ENCODE data around the gene MASTL.
A peak's percentile ranks its signal among the peaks of the same experiment; 100 is the strongest.
"Not testable (repeated sequence)": the region's sequence is repeated elsewhere in the genome, so short reads cannot be mapped to it uniquely, and the experiment has no call there.

MASTL gene

GRCh38 chr10:27153845-27154193, 1.3 kb upstream of the MASTL start:
- Histone ChIP-seq H3K27ac (ENCODE audit: extremely low read depth, low read depth, low read length) (peak overlapping the region; percentile 92), H3K9me3 (ENCODE audit: control insufficient read depth, insufficient read depth, low read depth, low read length) (no peaks in the 10 kb centered on the region), H3K36me3 (ENCODE audit: control insufficient read depth in 2 of 2, insufficient read depth in 1 of 2, low read length in 2 of 2) (peaks cover 14 to 22% of the 10 kb centered on the region in 2 experiments), H3K4me1 (ENCODE audit: control insufficient read depth, insufficient read depth, low read length) (peaks cover 6% of the 10 kb centered on the region; the same call in 1 of the 2 replicates), H3K4me3 (ENCODE audit: low read depth, low read length) (peak overlapping the region; percentile 94)
- ChIA-PET POLR2A (interaction anchor here (0.7 to 1.7 kb wide), 13 partner anchors 8 to 1026 kb away, joined by 3 to 21 read pairs (median 4); partner anchors contain the start of gene ACBD5), CTCF (interaction anchor here (0.6 to 1.0 kb wide), 5 partner anchors 16 to 283 kb away, joined by 4 to 7 read pairs (median 5); no protein-coding TSS in a partner anchor)
- TF ChIP-seq KLF16 (tag by site-specific recombination; IDR thresholded peaks at IDR 0.05) (no peak), ZFHX2 (tag by site-specific recombination; conservative IDR thresholded peaks at IDR 0.05) (no peak), ZNF521 (tag by site-specific recombination; IDR thresholded peaks at IDR 0.05) (no peak), ZNF366 (tag by site-specific recombination; conservative IDR thresholded peaks at IDR 0.05) (peak; percentile 37; the same call in 1 of the 2 replicates), ZNF280D (tag by site-specific recombination; IDR thresholded peaks at IDR 0.05) (no peak), KLF7 (tag by site-specific recombination; IDR thresholded peaks at IDR 0.05; ENCODE audit: borderline replicate concordance) (no peak), ZNF324 (tag by site-specific recombination; IDR thresholded peaks at IDR 0.05) (no peak), ZBTB17 (tag by site-specific recombination; IDR thresholded peaks at IDR 0.05) (peak; percentile 46; the same call in 1 of the 2 replicates), ZNF449 (tag by site-specific recombination; IDR thresholded peaks at IDR 0.05) (no peak), INSM2 (tag by site-specific recombination; IDR thresholded peaks at IDR 0.05) (no peak), ZNF768 (tag by site-specific recombination; IDR thresholded peaks at IDR 0.05) (no peak), ZNF580 (tag by site-specific recombination; IDR thresholded peaks at IDR 0.05) (no peak)

GRCh38 chr10:27156566-27156965, 1.4 kb downstream of the MASTL start:
- Histone ChIP-seq H3K4me3 (ENCODE audit: low read depth, low read length) (peak overlapping the region; percentile 94), H3K27ac (ENCODE audit: extremely low read depth, low read depth, low read length) (peak overlapping the region; percentile 92; the same call in 1 of the 2 replicates), H3K36me3 (ENCODE audit: control insufficient read depth in 2 of 2, insufficient read depth in 1 of 2, low read length in 2 of 2) (peaks cover 37 to 38% of the 10 kb centered on the region in 2 experiments)
- H3K4me1 ChIP-seq (ENCODE audit: control insufficient read depth, insufficient read depth, low read length); H3K9me3 ChIP-seq (ENCODE audit: control insufficient read depth, insufficient read depth, low read depth, low read length); CTCF ChIA-PET: not testable (repeated sequence)
- POLR2A ChIA-PET: interaction anchor here (0.6 to 1.5 kb wide), 4 partner anchors 13 to 85 kb away, joined by 3 to 7 read pairs (median 4); no protein-coding TSS in a partner anchor
- peak; percentile 40; the same call in 1 of the 2 replicates for TF ChIP-seq KLF1 (tag by site-specific recombination; IDR thresholded peaks at IDR 0.05)
- 0 out of 2 replicates have a peak, but pooled peaks have one; percentile 58 for TF ChIP-seq ZNF280D (tag by site-specific recombination; IDR thresholded peaks at IDR 0.05)
- 0 out of 2 replicates have a peak, but pooled peaks have one; percentile 32 for TF ChIP-seq ATF2 (tag by site-specific recombination; IDR thresholded peaks at IDR 0.05; ENCODE audit: low read depth)
- TF ChIP-seq ZNF600 (tag by site-specific recombination; IDR thresholded peaks at IDR 0.05): peak; percentile 25; the same call in 1 of the 2 replicates
- peak; percentile 88 for TF ChIP-seq ZNF362 (tag by site-specific recombination; IDR thresholded peaks at IDR 0.05)

All from HEK293 (cell line).